Anterior cingulate cortex (tissue), 58 donors: ENCODE measurements around the gene GADD45B.
"Not testable (repeated sequence)": the region's sequence is repeated elsewhere in the genome, so short reads cannot be mapped to it uniquely, and the experiment has no call there.

Experiments
- DNase-seq, 58 donors: peaks; one replicate each; lab custom pipeline; 2025; lab: John Stamatoyannopoulos, UW

The GADD45B gene

GRCh38 chr19:2507109-2507508, 31.2 kb downstream of the GADD45B start:
- peak in 2 of 58 donors; percentile 1 to 29 for DNase-seq

GRCh38 chr19:2509096-2509495, 33.2 kb downstream of the GADD45B start:
- DNase-seq: no peak

GRCh38 chr19:2511570-2511969, 35.6 kb downstream of the GADD45B start:
- DNase-seq: no peak

- no peak for DNase-seq
Observed at GRCh38 chr19:2511991-2512390, 36.1 kb downstream of the GADD45B start.

GRCh38 chr19:2512523-2513431, 36.9 kb downstream of the GADD45B start:
- no peak for DNase-seq

GRCh38 chr19:2514981-2515518, 39.1 kb downstream of the GADD45B start:
- no peak for DNase-seq

- no peak for DNase-seq
Observed at GRCh38 chr19:2516727-2517126, 40.8 kb downstream of the GADD45B start.

- DNase-seq: no peak
Observed at GRCh38 chr19:2517881-2518601, 42.1 kb downstream of the GADD45B start.

GRCh38 chr19:2518856-2519255, 42.9 kb downstream of the GADD45B start:
- not testable (repeated sequence) for DNase-seq

GRCh38 chr19:2519482-2519881, 43.6 kb downstream of the GADD45B start:
- no peak for DNase-seq

GRCh38 chr19:2523630-2524311, 47.8 kb downstream of the GADD45B start:
- DNase-seq: peak in 26 of 58 donors; percentile 8 to 77 (median 26)

- DNase-seq: no peak
Observed at GRCh38 chr19:2524361-2524839, 48.5 kb downstream of the GADD45B start.

GRCh38 chr19:2524840-2525723, 49.2 kb downstream of the GADD45B start:
- peak in 22 of 58 donors; percentile 13 to 78 (median 29) for DNase-seq

- DNase-seq: no peak
Observed at GRCh38 chr19:2527171-2527570, 51.2 kb downstream of the GADD45B start.

GRCh38 chr19:2527686-2528085, 51.8 kb downstream of the GADD45B start:
- no peak for DNase-seq
